K562 (cell line): ENCODE results near the gene CHN1. TPM values are rescaled to one million over a fixed set of nuclear protein-coding genes. Genes with fewer than 3 reads are reported as not detected.
A peak's percentile ranks its signal among the peaks of the same experiment; 100 is the strongest.

Experiments
- ATAC-seq: fragments of 200-7000 bp; cut with Tn5 transposase; 3 replicates; pipeline ENCODE4 v1.9.1; 2020; ENCODE audit warnings: moderate library complexity
- BruUV-seq: library from RNA; stranded (reverse); fragments of 400-500 nt; replicated peaks from 2 replicates; lab custom pipeline; 2021; lab: Mats Ljungman, UMichigan
- CTCF ChIA-PET: fragments of 300-600 bp; formaldehyde crosslinking; extraction: SDS; loops from one replicate; lab custom pipeline; 2021; ENCODE audit warnings: low intra/inter-chr PET ratio; lab: Yijun Ruan, JAX
- POLR2A ChIA-PET: fragments of 300-600, 350-650 bp; sonication (Branson Sonifier 250); formaldehyde crosslinking; extraction: SDS; loops from one replicate; lab custom pipeline; 2021; ENCODE audit warnings: antibody characterized with exemption, inconsistent platforms; lab: Yijun Ruan, JAX
- DNase-seq, 4 experiments: peaks; one replicate each; pipeline versions ENCODE4 v3.0.0 to v3.0.0-alpha.2; 2011 to 2018; ENCODE audit warnings: low spot score in 3 of 4, mixed read lengths in 3 of 4; ENCODE audit errors: extremely low read depth in 1 of 4
- FAIRE-seq: peaks from 2 replicates; lab custom pipeline; 2011; peaks lifted over from hg19 to GRCh38; lab: Jason Lieb, UNC
- H2AFZ ChIP-seq: 2 replicates; pipeline ENCODE4 v1.6.0; 2011; ENCODE audit warnings: low read depth, low read length, control low read depth, inconsistent platforms
- H3K27ac ChIP-seq: fragments of 200-600 bp; 3 replicates; pipeline ENCODE4 v1.8.0; 2011; ENCODE audit warnings: low read depth, mild to moderate bottlenecking, control low read depth, inconsistent platforms, low read length, moderate library complexity, mixed read lengths; ENCODE audit errors: extremely low read depth
- H3K27me3 ChIP-seq, 2 experiments: fragments of 300-600 bp in 1 of 2; 2 replicates in 1 of 2; 3 replicates in 1 of 2; pipeline versions ENCODE4 v1.6.0 to v1.8.0; 2011; ENCODE audit warnings: inconsistent platforms in 2 of 2, low read length in 2 of 2, mild to moderate bottlenecking in 1 of 2, mixed read lengths in 1 of 2, moderate library complexity in 1 of 2; ENCODE audit not compliant: control insufficient read depth in 2 of 2, insufficient read depth in 2 of 2
- H3K36me3 ChIP-seq: fragments of 300-600 bp; 3 replicates; pipeline ENCODE4 v1.8.0; 2011; ENCODE audit warnings: mild to moderate bottlenecking, low read length, inconsistent platforms; ENCODE audit not compliant: control insufficient read depth, insufficient read depth
- H3K4me1 ChIP-seq, 2 experiments: fragments of 200-600 bp in 1 of 2; replicated peaks in 1 of 2; 2 replicates in 1 of 2; 3 replicates in 1 of 2; pipeline versions ENCODE4 v1.5.1 to v1.8.0; 2011; ENCODE audit warnings: inconsistent platforms in 2 of 2, low read length in 2 of 2, mild to moderate bottlenecking in 1 of 2, mixed read lengths in 1 of 2, moderate library complexity in 1 of 2; ENCODE audit not compliant: control insufficient read depth in 2 of 2, insufficient read depth in 2 of 2
- H3K4me2 ChIP-seq: 2 replicates; pipeline ENCODE4 v1.6.1; 2011; ENCODE audit warnings: low read length, control low read depth, inconsistent platforms, mixed read lengths; ENCODE audit not compliant: insufficient read depth
- H3K4me3 ChIP-seq: fragments of 200-600 bp; sonication (generic), shearing (Covaris generic); 2 replicates; pipeline ENCODE4 v1.5.1; 2016; ENCODE audit warnings: control low read depth, inconsistent platforms
- H3K79me2 ChIP-seq: fragments of 200-600 bp; 3 replicates; pipeline ENCODE4 v1.8.0; 2011; ENCODE audit warnings: low read length, inconsistent platforms; ENCODE audit not compliant: control insufficient read depth, insufficient read depth
- H3K9ac ChIP-seq, 2 experiments: 2 replicates each; pipeline versions ENCODE4 v1.6.0 to v1.6.1; 2011; ENCODE audit warnings: low read depth in 2 of 2, low read length in 2 of 2, control low read depth in 1 of 2, inconsistent platforms in 1 of 2, mild to moderate bottlenecking in 1 of 2, mixed read lengths in 1 of 2; ENCODE audit not compliant: insufficient read depth in 1 of 2
- H3K9me1 ChIP-seq: one replicate; pipeline ENCODE4 v1.6.0; 2011; ENCODE audit warnings: inconsistent platforms, mild to moderate bottlenecking, low read length, moderate library complexity; ENCODE audit not compliant: control insufficient read depth, insufficient read depth
- H3K9me3 ChIP-seq: replicated peaks from 2 replicates; pipeline ENCODE4 v1.5.1; 2011; ENCODE audit warnings: low read depth, low read length, inconsistent platforms; ENCODE audit not compliant: control insufficient read depth, insufficient read depth
- H4K20me1 ChIP-seq: replicated peaks from 2 replicates; pipeline ENCODE4 v1.6.1; 2011; ENCODE audit warnings: low read length, inconsistent platforms, mixed read lengths; ENCODE audit not compliant: control insufficient read depth, insufficient read depth
- CC2D1A ChIP-seq: fragments of 450-650 bp; IDR thresholded peaks from 2 replicates; pipeline ENCODE4 v1.6.1; 2017; ENCODE audit warnings: mild to moderate bottlenecking
- CCNT2 ChIP-seq: IDR thresholded peaks from 2 replicates; pipeline ENCODE4 v1.6.1; 2011; ENCODE audit warnings: borderline replicate concordance, low read depth, mild to moderate bottlenecking, moderate library complexity, mixed read lengths, low read length; ENCODE audit not compliant: insufficient read length; ENCODE audit errors: extremely low read depth
- CEBPB ChIP-seq: fragments of 450-650 bp; IDR thresholded peaks from 2 replicates; pipeline ENCODE4 v1.6.1; 2016; ENCODE audit warnings: missing genetic modification characterization, missing compliant biosample characterization
- EZH2 ChIP-seq: IDR thresholded peaks from 2 replicates; pipeline ENCODE4 v1.6.1; 2012; ENCODE audit warnings: low read depth, mild to moderate bottlenecking, inconsistent platforms, low read length, borderline replicate concordance
- HMGN3 ChIP-seq: IDR thresholded peaks from 2 replicates; pipeline ENCODE4 v1.6.1; 2011; ENCODE audit warnings: borderline replicate concordance, low read depth, mild to moderate bottlenecking, mixed read lengths, low read length; ENCODE audit not compliant: insufficient read length; ENCODE audit errors: extremely low read depth
- MCM5 ChIP-seq: fragments of 450-650 bp; IDR thresholded peaks from 2 replicates; pipeline ENCODE4 v1.6.1; 2016; ENCODE audit warnings: low read depth
- NFATC3 ChIP-seq: fragments of 450-650 bp; IDR thresholded peaks from 2 replicates; pipeline ENCODE4 v1.6.1; 2017; ENCODE audit warnings: mild to moderate bottlenecking
- POLR2B ChIP-seq: fragments of 450-650 bp; IDR thresholded peaks from 2 replicates; pipeline ENCODE4 v1.6.1; 2018; ENCODE audit warnings: low read depth; ENCODE audit not compliant: partially characterized antibody
- POLR2G ChIP-seq: fragments of 200-400 bp; formaldehyde crosslinking; IDR thresholded peaks from 2 replicates; pipeline ENCODE4 v1.6.1; 2017; ENCODE audit warnings: low read depth, mild to moderate bottlenecking, antibody characterized with exemption, low read length, moderate library complexity
- RFX5 ChIP-seq: IDR thresholded peaks from 2 replicates; pipeline ENCODE4 v1.6.1; 2011; ENCODE audit warnings: low read depth, mild to moderate bottlenecking, improper control_type of control experiment, low read length
- SIRT6 ChIP-seq: IDR thresholded peaks from one replicate; pipeline ENCODE4 v1.6.1; 2012; ENCODE audit warnings: low read depth, mild to moderate bottlenecking, control low read depth, inconsistent platforms, low read length, moderate library complexity
- SP1 ChIP-seq: sonication (generic); formaldehyde crosslinking; IDR thresholded peaks from 2 replicates; pipeline ENCODE4 v1.8.1; 2022; ENCODE audit warnings: mild to moderate bottlenecking, missing genetic modification reagents
- SUPT5H ChIP-seq: fragments of 450-650 bp; IDR thresholded peaks from 2 replicates; pipeline ENCODE4 v1.6.1; 2016
- ZNF239 ChIP-seq: fragments of 250-450 bp; sonication (Bioruptor Pico); IDR thresholded peaks from 2 replicates; pipeline ENCODE4 v1.4.0; 2020; ENCODE audit warnings: mild to moderate bottlenecking
- WGBS: fragments of 100-300 bp; shearing (Covaris generic); methylation state at CpG from one replicate; pipeline ENCODE4 v1.1.6; 2016; ENCODE audit warnings: low coverage, mixed read lengths; ENCODE audit not compliant: insufficient coverage; ENCODE audit errors: missing lambda C conversion rate; 5-methylcytosine and 5-hydroxymethylcytosine counted together
- in situ Hi-C: fragments of 300-500 bp; cut with MboI; formaldehyde crosslinking; loops from 4 replicates; pipeline ENCODE4 v1.15.0; 2018; ENCODE audit warnings: inconsistent platforms, mixed read lengths
- intact Hi-C: fragments of 100-400 bp; cut with micrococcal nuclease; formaldehyde crosslinking; loops from 2 replicates; pipeline ENCODE4 v1.14.2; 2022
- polyA plus RNA-seq, 8 experiments: library from polyadenylated mRNA; depleted of rRNA in 4 of 8; stranded (reverse) in 5 of 8; unstranded in 3 of 8; fragments of >200 nt; fragmentation: Nextera tagmentation in 2 of 8; fragmentation: Illumina TruSeq in 1 of 8; extraction: Ambion mirVana in 2 of 8; extraction: Trizol in 1 of 8; gene quantifications; 2 replicates each; pipeline versions ENCODE4 v1.2.1 to v1.2.3, GENCODE V29; 2011 to 2014; ENCODE audit warnings: inconsistent platforms in 1 of 8, missing spikeins in 1 of 8
- total RNA-seq, 7 experiments: library from RNA; depleted of rRNA in 6 of 7; stranded (reverse); fragments of >200 nt in 6 of 7; fragmentation: Illumina TruSeq in 2 of 7; extraction: Trizol in 2 of 7; gene quantifications; 2 replicates each; pipeline versions ENCODE4 v1.2.1 to v1.2.3, GENCODE V29; 2011 to 2021; ENCODE audit warnings: low replicate concordance in 1 of 7

Gene CHN1
- total and polyA plus RNA-seq, 9 of the 15 experiments (the other 6 are each of a cell fraction or from before 2014, with no cell fraction given) = 0.17 to 2.0 (median 0.87) TPM

- TF ChIP-seq HMGN3 (no peak), CCNT2 (no peak), POLR2B (no peak), CEBPB (tag) (0 out of 2 replicates have a peak, but pooled peaks have one; percentile 9), SUPT5H (no peak), POLR2G (no peak), EZH2 (no peak), CC2D1A (no peak)
- TF ChIP-seq, all 486 proteins: peak for 2
These were observed 157.9 kb downstream of the CHN1 start (continued) for GRCh38 chr2:174846941-174847938.

- 18% methylated on average over 1 of the region's 1 CpG for WGBS
- in situ Hi-C loops = no loop called here
- H3K27ac ChIP-seq = no peak overlapping the region
- POLR2A ChIA-PET = interaction anchor here (0.6 kb wide), 1 partner anchor 1840 kb away, joined by 3 read pairs; no protein-coding TSS in a partner anchor
- no TSS peak for BruUV-seq
- H3K4me3 ChIP-seq = no peak overlapping the region
- FAIRE-seq (no peak), DNase-seq (no peak), ATAC-seq (no peak)
- intact Hi-C loops = no loop called here
- H3K79me2 ChIP-seq = no peaks in the 10 kb centered on the region
- no peak overlapping the region for H2AFZ ChIP-seq
- no peaks in the 10 kb centered on the region for H3K9me3 ChIP-seq
- no peaks in the 10 kb centered on the region for H3K4me1 ChIP-seq
- H3K36me3 ChIP-seq = no peaks in the 10 kb centered on the region
- no peak overlapping the region for H3K9ac ChIP-seq
- CTCF ChIA-PET = no interaction called here
- H3K9me1 ChIP-seq = no peaks in the 10 kb centered on the region
- H4K20me1 ChIP-seq = no peaks in the 10 kb centered on the region
- no peak overlapping the region for H3K4me2 ChIP-seq
- no peak for TF ChIP-seq SIRT6
- no peak for TF ChIP-seq RFX5
- TF ChIP-seq NFATC3 = no peak
- TF ChIP-seq SP1 (CRISPR knock-in tag) = no peak
- TF ChIP-seq MCM5 = no peak
- TF ChIP-seq ZNF239 (CRISPR knock-in tag) = no peak
- H3K27me3 ChIP-seq = peaks cover 0 to 3% of the 10 kb centered on the region in 2 experiments; a peak in 4 of 5 replicates
These were observed 159.0 kb downstream of the CHN1 start for GRCh38 chr2:174846218-174846617.
